Measurements from ENCODE around the gene PSMD8.
"Not testable (repeated sequence)": the region's sequence is repeated elsewhere in the genome, so short reads cannot be mapped to it uniquely, and the experiment has no call there.

PSMD8 gene

GRCh38 chr19:38411898-38412297 lies 37.5 kb downstream of the PSMD8 start:
- DNase-seq = not testable (repeated sequence)

- no peak for DNase-seq
Measured at GRCh38 chr19:38412491-38412890, 38.1 kb downstream of the PSMD8 start.

DNA sequence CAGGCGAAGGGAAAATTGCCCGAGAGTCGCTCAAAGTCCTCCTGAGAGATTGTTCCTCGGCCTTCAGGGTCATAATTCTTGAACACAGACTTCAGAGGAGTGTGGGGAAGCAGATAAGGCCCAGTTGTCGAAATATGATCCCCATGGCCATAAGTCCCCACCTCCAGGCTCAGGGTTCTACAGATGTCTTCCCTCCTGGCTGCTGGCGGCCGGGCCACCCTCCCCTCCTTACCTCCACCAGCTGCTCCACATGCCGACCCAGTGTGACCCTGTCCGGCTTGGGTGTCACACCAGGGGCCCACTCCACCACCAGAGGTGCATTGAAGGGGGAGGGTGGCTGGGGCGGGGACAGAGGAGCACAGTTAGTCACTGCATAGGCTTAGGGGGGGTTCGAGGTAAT lies 38.6 kb downstream of the PSMD8 start:
- DNase-seq = no peak

- no peak for DNase-seq
Measured at GRCh38 chr19:38413416-38413815, 39.0 kb downstream of the PSMD8 start.

- DNase-seq = no peak
Measured at GRCh38 chr19:38417146-38417543, 42.8 kb downstream of the PSMD8 start.

- peak; percentile 39 to 55 for DNase-seq
Measured at GRCh38 chr19:38417544-38418506, 43.5 kb downstream of the PSMD8 start.

DNA sequence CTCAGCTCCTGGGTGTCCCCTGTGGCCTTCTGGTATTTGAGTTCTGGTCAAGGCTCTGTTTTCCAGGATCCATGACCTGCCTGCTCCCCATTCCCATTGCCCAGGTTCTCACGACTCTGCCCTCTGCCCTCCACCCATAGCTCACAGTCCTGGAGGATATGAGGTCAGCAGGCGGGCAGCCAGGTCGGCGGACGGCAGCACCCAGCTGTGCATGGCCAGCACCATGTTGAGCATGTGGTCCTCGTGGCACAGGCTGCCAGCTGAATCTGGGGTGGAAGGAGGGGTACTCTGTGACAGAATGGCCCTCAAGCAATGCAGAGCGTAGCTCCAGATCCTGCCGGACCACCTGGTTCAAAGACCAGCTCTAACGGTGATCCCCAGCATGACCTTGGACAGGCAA lies 46.6 kb downstream of the PSMD8 start:
- no peak for DNase-seq

GRCh38 chr19:38421856-38422255 lies 47.5 kb downstream of the PSMD8 start:
- no peak for DNase-seq

GRCh38 chr19:38422438-38422837 lies 48.1 kb downstream of the PSMD8 start:
- DNase-seq = no peak

GRCh38 chr19:38424272-38424671 lies 49.9 kb downstream of the PSMD8 start:
- DNase-seq = no peak

DNA sequence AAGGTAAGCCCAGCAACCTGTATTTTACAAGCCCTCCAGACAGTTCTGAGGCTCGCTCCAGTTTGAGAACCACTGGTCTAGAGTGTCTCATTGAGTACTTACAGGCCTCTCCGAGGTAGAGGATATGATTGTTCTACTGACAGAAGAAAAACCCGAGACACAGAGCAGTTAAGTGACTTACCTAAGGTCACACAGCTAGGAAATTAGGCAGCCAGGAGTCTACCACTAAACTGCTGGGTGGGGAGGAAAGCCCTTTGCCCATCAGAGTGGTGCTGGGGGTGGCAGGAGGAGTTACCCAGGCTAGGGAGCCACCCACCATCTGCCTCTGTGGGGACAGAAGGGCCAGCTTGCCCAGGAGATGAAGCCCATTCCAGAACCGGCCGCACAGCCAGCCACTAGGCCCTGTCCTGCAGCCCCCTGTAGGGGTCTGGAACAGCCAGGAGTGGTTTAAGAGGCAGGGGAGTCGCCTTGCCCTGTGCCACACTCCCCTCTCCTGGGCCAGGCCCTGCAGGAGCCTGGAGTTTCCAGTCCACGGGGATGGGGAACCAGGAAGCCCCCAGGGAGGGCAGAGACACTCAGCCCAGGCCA lies 50.9 kb downstream of the PSMD8 start:
- DNase-seq = no peak

- no peak for DNase-seq
Measured at GRCh38 chr19:38425810-38426466, 51.6 kb downstream of the PSMD8 start, which contains the start of gene RASGRP4. Gene RASGRP4, minus strand, starts transcription at chr19:38426219. Its CDS starts 128 bp downstream, at chr19:38426091.

- peak in 1 of 2 donors; percentile 24 for DNase-seq
Measured at GRCh38 chr19:38427035-38427677, 52.8 kb downstream of the PSMD8 start.

GRCh38 chr19:38429055-38429810 lies 54.9 kb downstream of the PSMD8 start:
- peak; percentile 29 to 38 for DNase-seq

- DNase-seq = no peak
Measured at GRCh38 chr19:38429811-38430156, 55.4 kb downstream of the PSMD8 start.

- DNase-seq = no peak
Measured at GRCh38 chr19:38430931-38431330, 56.6 kb downstream of the PSMD8 start.

GRCh38 chr19:38433268-38433733 lies 58.9 kb downstream of the PSMD8 start, which contains the start of gene RYR1:
Gene RYR1, plus strand, starts transcription at chr19:38433691. Its CDS starts 139 bp downstream, at chr19:38433830.
- DNase-seq = peak; percentile 25 to 34

Measured in activated CD4-positive, alpha-beta T cell treated with anti-CD3 and anti-CD28 coated beads for 4 hours (primary cell).